ENCODE measurements around the gene BDKRB1.
"Not testable (repeated sequence)": the region's sequence is repeated elsewhere in the genome, so short reads cannot be mapped to it uniquely, and the experiment has no call there.

Gene BDKRB1

DNA sequence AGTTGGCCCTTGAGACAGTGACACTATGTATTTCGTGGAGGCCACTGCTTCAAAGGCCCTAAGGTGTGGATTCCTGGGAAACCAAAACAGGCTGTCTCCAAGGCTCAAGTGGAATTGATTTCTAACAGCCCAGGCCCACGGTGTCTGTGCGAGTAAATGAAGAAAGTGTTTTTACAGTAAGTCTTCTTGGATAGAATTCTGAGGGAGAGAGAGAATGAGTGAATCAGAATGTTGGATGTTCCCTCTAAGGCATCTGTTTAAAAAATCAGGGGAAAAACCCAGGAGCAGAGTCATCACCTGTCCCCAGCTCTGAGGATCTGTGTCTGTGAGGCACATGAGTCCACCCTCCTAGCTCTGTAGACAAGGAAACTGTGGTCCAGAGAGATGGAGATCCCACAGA is 22.3 kb upstream of the BDKRB1 start:
- no peak for DNase-seq (ENCODE audit: low read depth, low spot score)

DNA sequence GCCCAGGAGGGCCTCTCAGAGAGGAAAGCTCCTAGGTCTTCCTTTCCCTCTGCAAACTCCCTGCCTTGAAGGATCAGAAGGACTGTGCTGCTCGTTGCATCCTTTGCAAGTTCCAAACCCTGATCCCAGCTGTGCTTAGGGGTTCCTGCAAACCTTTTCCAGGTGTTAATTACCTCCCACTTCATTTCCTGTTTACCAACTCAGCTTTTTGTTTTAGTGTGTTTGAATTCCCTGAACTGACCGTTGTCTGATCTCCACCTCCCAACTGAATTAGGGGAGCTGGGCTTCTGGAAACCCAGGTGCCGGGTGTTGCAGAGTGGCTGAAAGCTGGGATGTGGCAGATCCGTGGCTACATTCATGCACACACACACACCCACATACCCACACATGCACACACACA is 20.6 kb upstream of the BDKRB1 start:
- DNase-seq (ENCODE audit: low read depth, low spot score): no peak

DNA sequence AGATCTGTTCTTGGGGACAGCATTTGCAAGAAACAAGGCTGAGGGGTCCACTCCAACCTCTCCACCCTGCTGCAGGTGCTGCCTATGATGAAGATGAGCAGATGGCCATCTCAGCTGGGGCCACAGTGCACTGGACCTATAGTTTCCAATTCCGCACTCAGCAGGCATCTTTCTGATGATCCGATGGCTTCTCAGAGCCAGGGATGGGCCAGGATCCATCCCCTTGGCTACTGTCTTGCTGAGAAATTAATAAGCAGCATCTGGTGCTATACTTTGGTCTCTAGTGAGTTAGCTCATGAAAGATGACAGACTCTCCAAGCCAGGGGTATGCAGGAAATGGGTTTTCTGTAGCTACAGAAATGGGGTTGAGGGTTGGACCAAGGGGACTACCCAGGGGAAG is 18.4 kb upstream of the BDKRB1 start:
- no peak for DNase-seq (ENCODE audit: low read depth, low spot score)

DNA sequence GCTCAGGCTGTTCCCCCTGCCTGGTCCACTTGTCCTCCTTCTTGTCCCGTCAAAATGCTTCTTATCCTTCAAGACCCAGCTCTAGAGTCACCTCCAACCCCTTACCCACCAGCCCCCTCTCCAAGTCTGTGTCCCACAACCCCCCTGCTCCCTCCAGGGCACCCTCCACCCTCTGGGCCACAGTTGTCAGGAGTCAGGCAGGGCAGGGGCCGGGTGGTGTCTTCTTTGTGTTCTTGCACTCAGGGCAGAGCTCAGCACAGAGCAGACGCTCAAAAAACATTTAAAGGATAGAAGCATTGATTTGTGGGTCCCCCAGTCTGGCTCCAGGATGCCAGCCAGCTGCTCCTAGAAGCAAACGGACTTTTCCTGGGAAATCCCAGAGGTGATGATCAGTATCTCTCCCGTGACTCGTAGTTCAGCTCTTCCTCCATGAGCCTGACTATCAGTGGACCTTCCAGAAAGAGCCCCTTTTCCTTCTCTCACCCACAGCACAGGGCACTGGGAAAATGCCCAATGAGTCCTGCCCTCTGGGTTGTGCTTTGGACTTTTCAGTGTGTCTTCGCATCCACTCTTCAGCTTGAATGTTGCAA is 17.2 kb upstream of the BDKRB1 start:
- no peak for DNase-seq (ENCODE audit: low read depth, low spot score)

DNA sequence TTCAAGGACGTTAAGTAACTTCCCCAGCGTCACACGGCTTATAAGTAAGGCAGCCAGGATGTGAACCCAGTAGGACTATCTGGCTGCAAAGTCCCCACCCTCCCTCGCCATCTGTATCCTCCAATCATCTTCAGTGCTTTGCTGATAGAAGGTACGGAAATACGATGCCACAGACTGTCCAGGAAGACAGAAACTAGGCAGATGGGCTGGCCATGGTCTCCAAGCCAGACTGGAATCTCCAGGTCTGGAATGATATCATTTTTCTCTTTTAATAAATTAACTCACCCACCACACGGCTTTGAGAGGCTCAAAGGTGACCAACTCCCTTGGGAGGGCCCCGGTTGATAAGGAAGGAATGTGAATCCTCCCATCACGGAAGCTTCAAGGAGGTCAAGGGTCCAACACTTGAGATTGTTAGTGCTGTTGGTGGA is 16.3 kb upstream of the BDKRB1 start:
- no peak for DNase-seq (ENCODE audit: low read depth, low spot score)

DNA sequence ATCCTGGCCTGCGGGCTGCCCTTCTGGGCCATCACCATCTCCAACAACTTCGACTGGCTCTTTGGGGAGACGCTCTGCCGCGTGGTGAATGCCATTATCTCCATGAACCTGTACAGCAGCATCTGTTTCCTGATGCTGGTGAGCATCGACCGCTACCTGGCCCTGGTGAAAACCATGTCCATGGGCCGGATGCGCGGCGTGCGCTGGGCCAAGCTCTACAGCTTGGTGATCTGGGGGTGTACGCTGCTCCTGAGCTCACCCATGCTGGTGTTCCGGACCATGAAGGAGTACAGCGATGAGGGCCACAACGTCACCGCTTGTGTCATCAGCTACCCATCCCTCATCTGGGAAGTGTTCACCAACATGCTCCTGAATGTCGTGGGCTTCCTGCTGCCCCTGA is 15.4 kb upstream of the BDKRB1 start:
- no peak for DNase-seq (ENCODE audit: low read depth, low spot score)

DNA sequence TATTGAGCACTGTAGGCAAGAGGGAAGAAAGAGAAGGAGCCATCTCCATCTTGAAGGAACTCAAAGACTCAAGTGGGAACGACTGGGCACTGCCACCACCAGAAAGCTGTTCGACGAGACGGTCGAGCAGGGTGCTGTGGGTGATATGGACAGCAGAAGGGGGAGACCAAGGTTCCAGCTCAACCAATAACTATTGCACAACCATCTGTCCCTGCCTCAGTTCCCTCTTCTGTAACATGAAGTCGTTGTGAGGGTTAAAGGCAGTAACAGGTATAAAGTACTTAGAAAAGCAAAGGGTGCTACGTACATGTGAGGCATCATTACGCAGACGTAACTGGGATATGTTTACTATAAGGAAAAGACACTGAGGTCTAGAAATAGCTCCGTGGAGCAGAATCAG is 13.9 kb upstream of the BDKRB1 start:
- DNase-seq (ENCODE audit: low read depth, low spot score): no peak

DNA sequence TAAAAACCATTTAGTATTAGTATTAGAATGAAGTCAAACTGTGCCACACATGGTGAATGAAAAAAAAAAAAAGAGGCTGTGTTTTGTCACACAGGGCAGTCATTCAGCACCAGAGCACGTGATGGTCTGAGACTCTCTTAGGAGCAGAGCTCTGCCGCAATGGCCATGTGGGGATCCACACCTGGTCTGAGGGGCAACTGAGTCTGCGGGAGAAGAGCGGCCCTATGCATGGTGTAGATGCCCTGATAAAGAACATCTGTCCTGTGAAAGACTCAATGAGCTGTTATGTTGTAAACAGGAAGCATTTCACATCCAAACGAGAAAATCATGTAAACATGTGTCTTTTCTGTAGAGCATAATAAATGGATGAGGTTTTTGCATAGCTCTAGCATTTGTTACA is 12.2 kb upstream of the BDKRB1 start:
- no peak for DNase-seq (ENCODE audit: low read depth, low spot score)

DNA sequence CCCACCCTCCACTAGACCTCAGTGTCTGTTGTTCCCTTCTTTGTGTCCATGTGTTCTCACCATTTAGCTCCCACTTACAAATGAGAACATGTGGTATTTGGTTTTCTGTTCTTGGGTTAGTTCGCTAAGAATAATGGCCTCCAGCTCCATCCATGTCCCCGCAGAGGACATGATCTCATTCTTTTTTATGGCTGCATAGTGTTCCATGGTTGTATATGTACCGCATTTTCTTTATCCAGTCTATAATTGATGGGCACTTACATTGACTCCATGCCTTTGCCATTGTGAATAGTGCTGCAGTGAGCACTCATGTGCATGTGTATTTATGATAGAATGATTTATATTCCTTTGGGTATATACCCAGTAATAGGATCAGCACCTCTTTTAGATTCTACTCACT is 10.9 kb upstream of the BDKRB1 start:
- DNase-seq (ENCODE audit: low read depth, low spot score): not testable (repeated sequence)

DNA sequence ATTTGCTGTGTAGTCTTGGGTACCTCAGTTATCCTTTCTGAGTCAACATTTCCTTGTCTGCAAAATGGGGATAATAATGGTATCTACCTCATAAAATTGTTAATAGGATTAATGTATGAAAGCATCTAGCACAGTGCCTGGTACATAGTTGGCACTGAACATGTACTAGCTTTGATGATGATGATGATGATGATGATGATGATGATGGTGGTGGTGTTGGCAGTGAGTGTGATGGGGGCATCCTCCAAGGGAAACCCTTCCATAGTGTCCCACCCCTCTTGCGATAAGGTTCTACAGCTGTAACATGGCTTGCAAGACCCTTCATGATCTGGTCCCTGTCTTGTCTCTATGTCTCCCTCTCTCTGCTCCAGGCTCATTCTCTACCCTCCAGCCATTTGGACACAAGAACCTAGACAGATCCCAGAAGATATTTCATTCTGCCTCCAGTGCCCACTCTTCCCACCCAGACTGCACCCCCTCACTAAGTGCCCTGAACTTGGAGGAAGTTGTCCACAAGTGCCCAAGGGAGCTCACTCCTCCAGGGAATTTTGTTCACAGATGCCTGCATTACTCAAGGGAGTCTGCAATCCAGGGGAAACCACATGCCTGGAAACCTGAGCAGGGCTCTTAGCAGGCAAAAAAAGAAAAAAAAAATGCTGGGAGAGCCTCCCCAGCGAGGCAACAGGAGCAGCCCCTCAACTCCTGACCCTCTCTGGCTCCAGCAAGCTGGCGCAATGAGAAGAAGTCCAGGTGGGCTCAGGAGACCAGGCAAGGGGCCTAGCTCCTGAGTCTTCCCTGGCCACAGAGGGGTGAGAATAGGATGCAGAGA is 10.1 kb upstream of the BDKRB1 start:
- DNase-seq (ENCODE audit: low read depth, low spot score): no peak

DNA sequence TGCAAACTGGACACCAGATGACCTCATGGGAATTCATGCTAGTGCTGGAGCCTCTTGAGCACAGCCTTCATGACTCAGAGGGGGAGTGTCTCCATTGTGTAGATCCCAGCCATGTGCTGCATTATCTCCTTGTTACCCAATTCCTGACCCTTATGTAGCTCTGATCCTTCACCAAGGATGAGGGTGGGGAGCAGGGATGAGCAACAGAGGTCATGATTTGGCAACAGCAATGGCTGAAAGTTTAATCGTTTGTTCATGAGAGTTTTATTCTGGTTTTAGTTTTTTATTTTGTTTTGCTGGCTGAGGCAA is 9.5 kb upstream of the BDKRB1 start:
- DNase-seq (ENCODE audit: low read depth, low spot score): no peak

DNA sequence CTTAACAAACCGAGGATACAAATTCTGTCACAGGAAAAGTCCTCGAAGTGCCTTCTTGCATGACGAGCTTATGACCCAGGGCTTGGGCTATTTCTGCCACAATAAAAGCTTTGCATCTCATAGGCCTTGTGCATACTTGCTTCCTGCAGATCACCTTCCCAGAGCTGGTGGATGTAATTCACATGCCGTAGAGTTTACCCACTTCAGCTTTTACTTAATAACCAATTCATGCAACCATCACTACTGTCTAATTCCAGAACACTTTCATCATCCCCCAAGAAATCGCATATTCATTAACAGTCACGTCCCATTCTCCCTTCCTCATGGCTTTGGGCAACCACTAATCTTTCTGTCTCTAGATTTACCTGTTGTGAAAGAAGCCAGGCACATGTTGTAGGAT is 9.0 kb upstream of the BDKRB1 start:
- DNase-seq (ENCODE audit: low read depth, low spot score): no peak

DNA sequence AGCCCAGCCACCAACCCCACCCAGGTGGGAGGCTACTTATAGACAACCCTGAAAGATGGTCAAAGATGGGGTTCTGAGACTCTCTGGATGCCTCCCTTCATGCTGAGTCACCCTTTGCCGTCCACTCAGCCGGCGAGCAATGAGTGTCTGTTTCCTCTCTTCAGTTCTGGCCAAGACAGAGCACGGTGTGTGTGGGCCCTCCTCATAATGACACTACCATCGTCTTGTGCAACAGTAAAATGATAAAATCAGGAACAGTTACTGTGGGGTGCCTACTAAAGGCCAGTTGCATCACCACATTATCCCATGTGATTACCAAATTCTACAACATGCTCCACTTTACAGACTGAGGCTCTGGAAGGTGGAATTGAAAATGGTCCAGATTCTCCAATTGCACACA is 7.0 kb upstream of the BDKRB1 start:
- DNase-seq (ENCODE audit: low read depth, low spot score): no peak

DNA sequence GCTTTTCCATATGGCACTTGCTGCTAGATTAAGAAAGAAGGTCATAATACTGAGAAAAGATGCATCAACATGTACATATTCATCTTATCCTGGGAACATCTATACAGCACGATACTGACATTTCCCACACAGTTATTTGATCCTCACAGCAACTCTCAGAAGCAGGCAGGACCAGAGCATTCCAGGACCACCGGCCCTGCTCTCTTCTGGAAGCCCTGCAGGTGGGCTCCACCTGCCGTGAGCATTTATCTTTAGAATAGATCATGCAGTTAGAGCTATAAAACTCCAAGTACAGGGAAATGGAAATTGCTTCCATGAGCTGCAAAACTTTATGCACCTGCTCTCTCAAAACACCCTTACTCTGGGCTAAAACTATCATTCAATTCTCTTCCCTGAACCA is 5.5 kb upstream of the BDKRB1 start:
- DNase-seq (ENCODE audit: low read depth, low spot score): no peak

DNA sequence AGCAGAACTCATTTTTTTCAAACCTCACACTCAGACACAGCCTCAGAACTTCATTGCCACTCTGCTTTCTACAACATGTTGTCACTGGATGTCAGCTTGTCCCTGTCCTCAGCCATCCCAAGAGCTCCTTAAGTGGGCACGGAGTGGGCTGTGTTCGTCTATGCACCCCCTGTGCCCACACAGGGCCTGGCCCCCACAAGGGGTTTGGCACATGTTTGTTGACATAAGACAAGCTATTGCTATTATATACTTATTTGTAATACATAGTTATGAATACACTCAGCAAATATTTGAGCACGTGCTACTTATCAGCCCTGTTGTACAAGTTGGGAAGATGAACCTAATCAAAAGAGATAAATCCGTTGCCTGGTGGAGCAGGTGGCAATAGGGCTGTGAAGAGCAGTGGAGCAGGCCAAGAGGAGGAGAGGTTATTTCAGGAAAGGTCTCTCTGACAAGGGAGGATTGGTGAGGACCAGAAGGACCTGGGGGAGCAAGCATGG is 4.3 kb upstream of the BDKRB1 start:
- DNase-seq (ENCODE audit: low read depth, low spot score): no peak

DNA sequence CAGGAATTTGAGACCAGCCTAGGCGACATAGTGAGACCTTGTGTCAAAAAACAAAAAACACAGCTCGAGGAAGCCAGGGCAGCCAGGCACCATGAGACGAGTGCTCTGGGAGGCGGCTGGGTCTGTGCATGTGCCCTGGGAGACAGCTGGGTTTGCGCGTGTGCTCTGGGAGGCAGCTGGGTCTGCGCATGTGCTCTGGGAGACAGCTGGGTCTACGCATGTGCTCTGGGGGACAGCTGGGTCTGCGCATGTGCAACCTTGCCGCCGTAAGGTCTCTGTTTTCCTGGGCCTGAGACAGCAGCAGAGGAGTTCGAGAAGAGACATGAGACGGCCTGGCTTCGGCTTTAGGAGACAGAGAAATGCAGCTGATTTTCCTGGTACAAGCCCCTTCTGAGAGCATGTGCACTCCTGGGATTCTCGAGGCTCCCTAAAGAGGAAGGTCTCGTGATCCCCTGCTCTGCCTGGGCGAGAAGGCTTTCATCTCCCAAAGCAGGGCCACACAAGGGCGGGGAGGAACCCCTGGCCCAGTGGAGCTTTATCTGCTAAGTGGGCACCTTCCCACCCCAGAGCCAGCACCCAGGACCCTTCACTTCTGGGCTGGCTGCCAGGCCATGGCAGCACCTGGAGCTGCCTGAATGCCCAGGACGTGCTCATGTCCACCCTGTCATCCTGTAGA is 3.5 kb upstream of the BDKRB1 start:
- no peak for DNase-seq (ENCODE audit: low read depth, low spot score)

DNA sequence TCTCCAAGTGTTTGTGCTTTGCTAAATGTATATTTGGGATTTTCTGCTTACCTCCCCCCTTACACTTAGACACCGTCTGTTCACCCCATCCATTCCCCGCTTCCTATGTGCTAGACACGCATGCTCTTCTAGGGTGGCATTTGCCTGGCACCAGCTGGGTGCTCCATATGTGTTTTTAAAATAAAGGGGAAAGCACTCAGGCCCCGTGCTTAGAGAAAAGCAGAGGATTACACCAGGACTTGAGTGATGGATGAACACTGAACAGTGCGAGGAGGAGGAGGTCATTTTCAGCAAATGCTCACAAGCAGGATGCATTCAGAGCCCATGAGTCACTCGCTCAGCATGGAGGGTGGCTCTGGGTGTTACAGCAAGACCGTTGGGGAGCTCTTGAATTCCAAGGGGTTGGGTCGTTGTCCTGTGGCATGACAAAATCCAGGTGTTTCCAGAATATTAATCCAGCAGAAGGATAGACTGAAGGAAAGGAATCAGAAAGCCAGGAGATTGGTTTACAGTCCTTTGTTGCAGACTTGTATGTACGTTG is 2.9 kb upstream of the BDKRB1 start:
- DNase-seq (ENCODE audit: low read depth, low spot score): no peak

DNA sequence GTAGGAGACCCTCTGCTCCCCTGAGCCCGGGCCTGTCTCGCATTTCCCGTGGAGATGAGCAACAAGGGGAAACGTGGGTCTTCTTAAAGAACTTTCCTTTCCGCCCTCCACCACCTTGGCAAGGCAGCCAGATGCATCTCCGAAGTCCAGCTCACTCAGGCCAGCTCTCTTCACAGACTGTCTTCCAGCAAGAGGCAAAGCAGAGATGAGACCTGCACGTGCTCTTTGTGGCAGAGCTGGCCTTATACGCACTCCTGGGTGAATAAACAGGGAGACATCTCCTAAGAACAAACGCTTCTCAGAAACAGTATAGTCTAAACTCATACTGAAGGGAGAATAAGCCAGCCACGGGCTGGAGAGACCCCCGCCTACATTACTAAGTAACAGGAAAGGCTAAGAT is 1.3 kb upstream of the BDKRB1 start:
- no peak for DNase-seq (ENCODE audit: low read depth, low spot score)

DNA sequence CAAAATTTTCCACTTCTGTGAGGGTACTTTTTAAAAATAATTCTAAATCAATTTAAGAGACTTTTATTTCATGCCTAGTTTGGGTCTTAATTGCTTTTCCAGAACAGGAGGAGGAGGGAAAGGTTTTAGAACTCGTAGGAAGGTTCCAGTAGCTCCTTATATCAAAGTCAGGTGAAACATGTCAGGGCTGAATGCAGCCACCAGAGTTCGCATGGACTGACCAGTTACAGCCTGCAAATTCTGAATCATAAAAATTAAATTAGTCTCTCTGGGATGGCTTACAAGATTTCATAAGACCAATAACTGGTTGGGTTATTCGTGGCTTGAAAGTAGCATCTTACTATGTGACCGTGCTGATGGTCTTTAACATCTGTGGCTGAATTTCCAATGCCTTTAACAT is 397 bp downstream of the BDKRB1 start:
- DNase-seq (ENCODE audit: low read depth, low spot score): no peak

DNA sequence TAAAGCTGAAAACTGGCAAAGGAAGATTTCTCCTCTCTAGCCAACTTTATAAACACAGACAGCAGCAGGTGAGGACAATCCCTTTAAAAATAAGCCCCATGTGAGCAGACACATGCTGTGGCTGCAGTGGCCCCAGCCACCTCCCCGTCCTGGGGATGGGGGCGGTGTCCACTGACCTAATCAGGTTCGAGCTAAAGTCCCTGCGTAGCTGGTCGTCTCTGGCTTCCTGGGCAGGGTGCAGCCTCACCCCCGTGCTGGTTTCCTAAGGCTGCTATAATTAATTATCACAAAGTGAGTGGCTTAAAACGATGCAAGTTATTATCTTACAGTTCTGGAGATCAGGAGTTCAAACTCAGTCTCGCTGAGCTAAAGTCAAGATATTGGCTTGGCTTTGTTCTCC is 1.0 kb downstream of the BDKRB1 start:
- DNase-seq (ENCODE audit: low read depth, low spot score): no peak

DNA sequence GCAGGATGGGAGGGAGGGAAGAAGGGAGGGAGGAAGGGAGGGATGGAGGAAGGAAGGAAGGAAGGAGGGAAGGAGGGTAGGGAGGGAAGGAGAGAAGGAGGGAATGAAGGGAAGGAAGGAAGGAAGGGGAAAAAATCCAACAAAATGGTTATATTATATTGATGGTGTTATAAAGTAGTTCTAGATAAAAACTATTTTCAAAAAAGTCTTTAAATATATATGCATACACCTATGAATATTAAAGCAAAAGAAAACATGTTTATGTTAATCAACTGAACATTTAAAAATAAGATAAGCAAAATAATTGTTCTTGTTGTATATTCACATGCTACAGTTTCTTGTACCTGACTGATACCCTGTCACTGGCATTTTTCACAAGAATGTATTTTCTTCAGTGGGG is 1.9 kb downstream of the BDKRB1 start:
- no peak for DNase-seq (ENCODE audit: low read depth, low spot score)

DNA sequence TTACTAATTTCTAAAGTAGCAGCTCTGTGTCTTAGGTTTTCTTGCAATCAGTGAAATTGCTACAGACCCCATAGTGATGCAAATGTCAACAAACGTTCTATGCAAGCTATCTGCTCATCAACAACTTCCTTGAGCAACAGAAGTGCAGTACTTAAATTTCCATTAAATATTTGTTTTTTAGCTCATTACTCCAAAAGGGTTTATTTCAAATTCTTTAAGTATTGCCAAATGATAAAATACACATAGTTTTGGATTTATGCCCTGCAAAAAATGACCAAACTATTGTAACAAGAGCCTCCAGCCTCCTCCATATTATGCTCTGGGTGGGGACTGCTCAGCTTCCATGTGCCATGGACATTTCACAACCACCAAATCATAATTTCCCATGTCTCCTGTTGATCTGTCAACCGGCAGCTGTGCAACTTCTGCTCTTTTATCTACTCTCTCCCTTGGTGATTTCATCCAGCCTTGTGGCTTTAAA is 4.4 kb downstream of the BDKRB1 start:
- DNase-seq (ENCODE audit: low read depth, low spot score): no peak

DNA sequence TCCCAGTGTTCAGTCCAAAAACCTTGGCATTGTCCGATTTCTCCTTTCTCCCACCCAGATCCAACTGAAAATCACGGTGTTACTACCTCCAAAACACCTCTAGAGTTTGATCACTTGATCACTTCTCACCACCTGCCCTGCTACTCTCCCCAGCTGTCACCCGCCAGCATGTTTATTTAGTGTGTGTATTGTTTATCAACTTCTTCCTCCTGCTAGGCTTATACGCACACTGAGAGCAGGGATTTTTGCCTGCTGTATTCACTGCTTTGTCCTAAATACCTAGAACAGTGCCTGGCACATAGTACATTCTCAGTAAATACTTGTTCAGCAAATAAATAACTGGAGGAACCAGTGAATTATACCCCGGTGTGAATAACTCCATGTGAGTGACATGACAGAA is 5.0 kb downstream of the BDKRB1 start:
- no peak for DNase-seq (ENCODE audit: low read depth, low spot score)
